Measurements from ENCODE around the gene IFFO2. TPM values are rescaled to one million over a fixed set of nuclear protein-coding genes. Genes with fewer than 3 reads are reported as not detected.

Gene IFFO2
- total RNA-seq, 4 donors from 2014 or later: 4.1 to 19.4 (median 7.3) TPM

- Histone ChIP-seq H3K36me3 (no peaks in the 10 kb centered on the region), H3K9me3 (no peaks in the 10 kb centered on the region), H3K4me1 (peaks cover 7 to 26% of the 10 kb centered on the region in 2 donors), H3K4me3 (no peak overlapping the region), H3K27ac (peak overlapping the region in 1 of 2 donors; percentile 72), H3K27me3 (no peaks in the 10 kb centered on the region)
- DNase-seq: no peak
- intact Hi-C loops (cut with DNase I; ENCODE audit: low total_unique reads): no loop called here
- TF ChIP-seq POLR2A (IDR thresholded peaks at IDR 0.05): no peak
- TF ChIP-seq CTCF (IDR thresholded peaks at IDR 0.05): no peak
Observed at GRCh38 chr1:18928406-18928805, 28.1 kb downstream of the IFFO2 start.

- peak overlapping the region; percentile 67 to 72 for H3K27ac ChIP-seq
- DNase-seq: no peak
- no peaks in the 10 kb centered on the region for H3K9me3 ChIP-seq
- H3K36me3 ChIP-seq: no peaks in the 10 kb centered on the region
- TF ChIP-seq CTCF (IDR thresholded peaks at IDR 0.05): no peak
- TF ChIP-seq POLR2A (IDR thresholded peaks at IDR 0.05): no peak
- intact Hi-C loops (cut with DNase I; ENCODE audit: low total_unique reads): no loop called here
- H3K4me1 ChIP-seq: peaks cover 12 to 32% of the 10 kb centered on the region in 2 donors
- H3K27me3 ChIP-seq: no peaks in the 10 kb centered on the region
- H3K4me3 ChIP-seq: no peak overlapping the region
Observed at GRCh38 chr1:18927654-18928272, 28.7 kb downstream of the IFFO2 start.

GRCh38 chr1:18927082-18927653 lies 29.3 kb downstream of the IFFO2 start:
- no peaks in the 10 kb centered on the region for H3K9me3 ChIP-seq
- peaks cover 12 to 32% of the 10 kb centered on the region in 2 donors for H3K4me1 ChIP-seq
- peak overlapping the region; percentile 67 to 72 for H3K27ac ChIP-seq
- H3K36me3 ChIP-seq: no peaks in the 10 kb centered on the region
- H3K4me3 ChIP-seq: no peak overlapping the region
- intact Hi-C loops (cut with DNase I; ENCODE audit: low total_unique reads): no loop called here
- H3K27me3 ChIP-seq: no peaks in the 10 kb centered on the region
- TF ChIP-seq POLR2A (IDR thresholded peaks at IDR 0.05) (no peak), CTCF (IDR thresholded peaks at IDR 0.05) (no peak)
- no peak for DNase-seq

GRCh38 chr1:18926315-18927081 lies 30.0 kb downstream of the IFFO2 start:
- DNase-seq: peak in 1 of 2 donors; percentile 71

More at GRCh38 chr1:18926315-18927081, 30.0 kb downstream of the IFFO2 start:
- no peak overlapping the region for H3K4me3 ChIP-seq
- intact Hi-C loops (cut with DNase I; ENCODE audit: low total_unique reads): no loop called here
- TF ChIP-seq POLR2A (IDR thresholded peaks at IDR 0.05): no peak
- TF ChIP-seq CTCF (IDR thresholded peaks at IDR 0.05): no peak
- no peaks in the 10 kb centered on the region for H3K36me3 ChIP-seq
- no peaks in the 10 kb centered on the region for H3K27me3 ChIP-seq
- H3K4me1 ChIP-seq: peaks cover 12 to 32% of the 10 kb centered on the region in 2 donors
- H3K9me3 ChIP-seq: no peaks in the 10 kb centered on the region
- H3K27ac ChIP-seq: peak overlapping the region; percentile 67 to 72
